ENCODE measurements around the gene GLI3. TPM values are rescaled to one million over a fixed set of nuclear protein-coding genes. Genes with fewer than 3 reads are reported as not detected.

GLI3 gene
- total RNA-seq, 1 donor from 2014 or later = 9.0 TPM

GRCh38 chr7:41956705-41957104, 280.3 kb downstream of the GLI3 start:
- Mint-ChIP-seq H3K27me3 (peaks cover 38% of the 10 kb centered on the region), H3K9me3 (ENCODE audit: low read depth) (no peaks in the 10 kb centered on the region), H3K27ac (no peak overlapping the region), H3K36me3 (ENCODE audit: insufficient read depth) (no peaks in the 10 kb centered on the region), H3K4me1 (ENCODE audit: low read depth) (no peaks in the 10 kb centered on the region), H3K4me3 (ENCODE audit: low read depth) (no peak overlapping the region)
- TF ChIP-seq CTCF (IDR thresholded peaks at IDR 0.05; ENCODE audit: unreplicated experiment) = no peak
- no peak for DNase-seq (ENCODE audit: low spot score, unreplicated experiment)

GRCh38 chr7:41955893-41956675, 280.9 kb downstream of the GLI3 start:
- DNase-seq (ENCODE audit: low spot score, unreplicated experiment) = no peak
- Mint-ChIP-seq H3K27me3 (peaks cover 39% of the 10 kb centered on the region), H3K36me3 (ENCODE audit: insufficient read depth) (no peaks in the 10 kb centered on the region), H3K4me1 (ENCODE audit: low read depth) (no peaks in the 10 kb centered on the region), H3K4me3 (ENCODE audit: low read depth) (no peak overlapping the region), H3K9me3 (ENCODE audit: low read depth) (no peaks in the 10 kb centered on the region), H3K27ac (peak overlapping the region; percentile 43)
- no peak for TF ChIP-seq CTCF (IDR thresholded peaks at IDR 0.05; ENCODE audit: unreplicated experiment)

DNA sequence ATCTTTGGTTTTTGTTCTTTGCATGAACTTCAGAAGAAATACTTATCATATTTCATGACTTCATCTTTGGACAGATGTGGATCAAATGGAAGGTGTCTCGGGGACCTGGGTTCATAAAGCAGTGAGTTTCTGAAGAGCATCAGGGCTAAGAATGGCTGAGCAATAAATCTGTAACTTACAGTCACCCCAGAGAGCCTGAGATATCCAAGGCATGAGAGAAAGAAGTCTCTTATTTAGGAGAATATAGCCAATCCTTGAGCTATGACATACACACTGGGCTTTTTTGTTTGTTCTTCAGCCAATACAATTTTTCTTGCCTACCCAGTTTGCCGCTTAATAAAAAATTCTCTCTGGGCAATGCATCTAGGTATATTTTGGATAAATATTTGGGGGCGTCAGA, 281.6 kb downstream of the GLI3 start:
- DNase-seq (ENCODE audit: low spot score, unreplicated experiment) = no peak
- Mint-ChIP-seq H3K27ac (peak overlapping the region; percentile 43), H3K27me3 (peaks cover 44% of the 10 kb centered on the region), H3K36me3 (ENCODE audit: insufficient read depth) (no peaks in the 10 kb centered on the region), H3K9me3 (ENCODE audit: low read depth) (no peaks in the 10 kb centered on the region), H3K4me3 (ENCODE audit: low read depth) (no peak overlapping the region), H3K4me1 (ENCODE audit: low read depth) (no peaks in the 10 kb centered on the region)
- TF ChIP-seq CTCF (IDR thresholded peaks at IDR 0.05; ENCODE audit: unreplicated experiment) = no peak

- no peak for TF ChIP-seq CTCF (IDR thresholded peaks at IDR 0.05; ENCODE audit: unreplicated experiment)
- DNase-seq (ENCODE audit: low spot score, unreplicated experiment) = no peak
- H3K9me3 Mint-ChIP-seq (ENCODE audit: low read depth) = no peaks in the 10 kb centered on the region
- H3K27me3 Mint-ChIP-seq = peaks cover 47% of the 10 kb centered on the region
- no peak overlapping the region for H3K27ac Mint-ChIP-seq
- H3K36me3 Mint-ChIP-seq (ENCODE audit: insufficient read depth) = no peaks in the 10 kb centered on the region
- H3K4me1 Mint-ChIP-seq (ENCODE audit: low read depth) = no peaks in the 10 kb centered on the region
- H3K4me3 Mint-ChIP-seq (ENCODE audit: low read depth) = no peak overlapping the region
Measured at GRCh38 chr7:41954976-41955375, 282.0 kb downstream of the GLI3 start.

DNA sequence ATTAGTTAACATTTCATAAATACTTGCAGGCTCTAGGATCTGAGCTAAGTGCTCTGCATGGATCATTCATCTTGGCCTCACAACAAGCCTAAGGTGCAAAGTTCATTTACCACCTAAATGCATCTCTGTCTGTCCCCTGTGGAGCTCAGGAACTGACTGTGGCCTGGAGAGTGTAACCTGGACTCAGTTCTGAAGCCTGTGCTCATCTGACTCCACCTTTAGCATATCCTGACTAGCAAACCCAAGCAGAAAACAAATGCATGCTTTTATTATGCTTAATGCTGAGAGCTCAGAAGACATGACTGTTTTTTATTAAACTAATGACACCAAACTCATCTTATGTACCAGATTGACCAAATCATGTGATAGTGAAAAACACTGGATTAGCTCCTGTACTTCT, 288.5 kb downstream of the GLI3 start:
- Mint-ChIP-seq H3K27me3 (peaks cover 31% of the 10 kb centered on the region), H3K36me3 (ENCODE audit: insufficient read depth) (no peaks in the 10 kb centered on the region), H3K9me3 (ENCODE audit: low read depth) (no peaks in the 10 kb centered on the region), H3K4me3 (ENCODE audit: low read depth) (no peak overlapping the region), H3K27ac (no peak overlapping the region), H3K4me1 (ENCODE audit: low read depth) (no peaks in the 10 kb centered on the region)
- no peak for DNase-seq (ENCODE audit: low spot score, unreplicated experiment)
- no peak for TF ChIP-seq CTCF (IDR thresholded peaks at IDR 0.05; ENCODE audit: unreplicated experiment)
